Smooth muscle cell (in vitro differentiated cells): ENCODE measurements around the gene CEP95. TPM values are rescaled to one million over a fixed set of nuclear protein-coding genes. Genes with fewer than 3 reads are reported as not detected.
A peak's percentile ranks its signal among the peaks of the same experiment; 100 is the strongest.

ENCODE experiments used
- DNase-seq: peaks from one replicate; lab custom pipeline; 2025; ENCODE audit not compliant: unreplicated experiment; lab: John Stamatoyannopoulos, UW
- H2AFZ ChIP-seq: fragments of 200-600 bp; sonication (generic); 2 replicates; pipeline ENCODE4 v1.6.0; 2016; ENCODE audit warnings: antibody characterized with exemption, low read depth, mild to moderate bottlenecking
- H3F3A ChIP-seq: fragments of 200-600 bp; sonication (generic); 2 replicates; pipeline ENCODE4 v1.6.0; 2017; ENCODE audit warnings: antibody characterized with exemption, low read depth
- H3K27ac ChIP-seq: fragments of 200-600 bp; sonication (generic); 2 replicates; pipeline ENCODE4 v1.5.1; 2016; ENCODE audit warnings: low read depth, mild to moderate bottlenecking
- H3K27me3 ChIP-seq: fragments of 200-600 bp; sonication (generic); 2 replicates; pipeline ENCODE4 v1.6.1; 2016; ENCODE audit warnings: low read depth, mild to moderate bottlenecking
- H3K36me3 ChIP-seq: fragments of 200-600 bp; sonication (generic); 2 replicates; pipeline ENCODE4 v1.5.1; 2016; ENCODE audit warnings: low read depth
- H3K4me1 ChIP-seq: fragments of 200-600 bp; sonication (generic); 2 replicates; pipeline ENCODE4 v1.5.1; 2016; ENCODE audit warnings: low read depth
- H3K4me2 ChIP-seq: fragments of 200-600 bp; sonication (generic); 2 replicates; pipeline ENCODE4 v1.6.0; 2016; ENCODE audit warnings: mild to moderate bottlenecking
- H3K4me3 ChIP-seq: fragments of 200-600 bp; sonication (generic); 2 replicates; pipeline ENCODE4 v1.5.1; 2016; ENCODE audit warnings: mild to moderate bottlenecking
- H3K79me2 ChIP-seq: fragments of 200-600 bp; sonication (generic); 2 replicates; pipeline ENCODE4 v1.6.0; 2016; ENCODE audit warnings: low read depth, mild to moderate bottlenecking
- H3K9ac ChIP-seq: fragments of 200-600 bp; sonication (generic); 2 replicates; pipeline ENCODE4 v1.6.0; 2016; ENCODE audit warnings: low read depth
- H3K9me3 ChIP-seq: fragments of 200-600 bp; sonication (generic); replicated peaks from 2 replicates; pipeline ENCODE4 v1.5.1; 2016; ENCODE audit warnings: low read depth
- H4K20me1 ChIP-seq: fragments of 200-600 bp; sonication (generic); 2 replicates; pipeline ENCODE4 v1.6.0; 2016; ENCODE audit warnings: low read depth
- WGBS: methylation state at CpG from one replicate; pipeline ENCODE4 v1.1.7; 2016; ENCODE audit warnings: low lambda C conversion rate; 5-methylcytosine and 5-hydroxymethylcytosine counted together
- polyA plus RNA-seq: library from polyadenylated mRNA; unstranded; fragments of >200 nt; fragmentation: Nextera tagmentation; extraction: Ambion mirVana; gene quantifications from 2 replicates; pipeline ENCODE4 v1.2.1, GENCODE V29; 2016
- total RNA-seq: library from RNA; depleted of rRNA; stranded (reverse); fragments of >200 nt; gene quantifications from 2 replicates; pipeline ENCODE4 v1.2.3, GENCODE V29; 2014
- TF ChIP-seq, protein P1 (sequence below): fragments of 200-600 bp; sonication (generic); IDR thresholded peaks from 2 replicates; pipeline ENCODE4 v1.5.1; 2017; ENCODE audit warnings: borderline replicate concordance, mild to moderate bottlenecking, antibody characterized with exemption; ENCODE audit not compliant: insufficient read depth, poor library complexity, severe bottlenecking

Gene CEP95
- total and polyA plus RNA-seq, 2 experiments from 2014 or later, result 21.3 to 55.4 TPM

DNA sequence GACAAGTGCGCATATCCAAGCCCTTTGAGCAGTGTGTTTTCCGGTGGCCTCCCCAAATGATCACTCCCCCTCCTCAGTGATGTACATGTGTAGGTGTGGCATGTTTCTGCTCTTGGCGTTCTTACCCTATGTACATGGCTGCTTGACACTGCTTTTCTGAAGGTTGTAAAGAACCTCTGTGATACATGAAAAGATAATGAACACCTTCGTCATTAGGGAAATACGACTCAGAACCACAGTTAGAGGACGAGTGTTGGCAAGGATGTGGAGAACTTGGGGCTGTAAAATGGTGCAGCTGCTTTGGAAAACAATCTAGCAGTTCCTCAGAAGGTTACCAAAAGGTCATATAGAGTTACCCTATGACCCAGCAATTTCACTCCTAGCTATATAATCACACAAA is 28.6 kb downstream of the CEP95 start:
- H3K4me1 ChIP-seq, result no peaks in the 10 kb centered on the region
- WGBS, result 92% methylated on average over 6 of the region's 6 CpGs

DNA sequence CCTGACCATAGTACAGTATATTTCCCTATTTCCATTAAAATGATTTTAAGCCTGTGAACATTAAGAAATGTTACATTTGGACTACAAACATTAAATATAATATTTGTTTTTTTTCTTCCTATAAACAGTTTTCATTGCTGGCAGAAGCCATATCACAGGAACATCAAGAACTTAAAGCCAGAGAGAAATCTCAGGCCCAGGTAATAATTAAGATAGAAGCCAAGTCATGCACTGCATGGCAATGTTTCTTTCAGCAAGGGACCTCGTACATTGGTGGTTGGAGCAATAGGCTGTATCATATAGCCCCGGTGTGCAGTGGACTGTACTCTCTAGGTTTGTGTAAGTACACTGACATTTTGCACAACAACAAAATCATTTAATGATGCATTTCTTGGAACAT is 30.1 kb downstream of the CEP95 start:
- H3K36me3 ChIP-seq, result peaks cover 3% of the 10 kb centered on the region
- H3K9ac ChIP-seq, result no peak overlapping the region
- H3K4me2 ChIP-seq, result no peak overlapping the region
- no peak overlapping the region for H2AFZ ChIP-seq
- peaks cover 9% of the 10 kb centered on the region for H4K20me1 ChIP-seq
- no peak for DNase-seq
- TF ChIP-seq, protein P1, sequence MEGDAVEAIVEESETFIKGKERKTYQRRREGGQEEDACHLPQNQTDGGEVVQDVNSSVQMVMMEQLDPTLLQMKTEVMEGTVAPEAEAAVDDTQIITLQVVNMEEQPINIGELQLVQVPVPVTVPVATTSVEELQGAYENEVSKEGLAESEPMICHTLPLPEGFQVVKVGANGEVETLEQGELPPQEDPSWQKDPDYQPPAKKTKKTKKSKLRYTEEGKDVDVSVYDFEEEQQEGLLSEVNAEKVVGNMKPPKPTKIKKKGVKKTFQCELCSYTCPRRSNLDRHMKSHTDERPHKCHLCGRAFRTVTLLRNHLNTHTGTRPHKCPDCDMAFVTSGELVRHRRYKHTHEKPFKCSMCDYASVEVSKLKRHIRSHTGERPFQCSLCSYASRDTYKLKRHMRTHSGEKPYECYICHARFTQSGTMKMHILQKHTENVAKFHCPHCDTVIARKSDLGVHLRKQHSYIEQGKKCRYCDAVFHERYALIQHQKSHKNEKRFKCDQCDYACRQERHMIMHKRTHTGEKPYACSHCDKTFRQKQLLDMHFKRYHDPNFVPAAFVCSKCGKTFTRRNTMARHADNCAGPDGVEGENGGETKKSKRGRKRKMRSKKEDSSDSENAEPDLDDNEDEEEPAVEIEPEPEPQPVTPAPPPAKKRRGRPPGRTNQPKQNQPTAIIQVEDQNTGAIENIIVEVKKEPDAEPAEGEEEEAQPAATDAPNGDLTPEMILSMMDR, result no peak
- H3K27me3 ChIP-seq, result no peaks in the 10 kb centered on the region
- H3K79me2 ChIP-seq, result no peaks in the 10 kb centered on the region
- WGBS, result 96% methylated on average over 2 of the region's 2 CpGs
- no peaks in the 10 kb centered on the region for H3K9me3 ChIP-seq
- H3F3A ChIP-seq, result peaks cover 23% of the 10 kb centered on the region
- H3K27ac ChIP-seq, result no peak overlapping the region
- H3K4me1 ChIP-seq, result no peaks in the 10 kb centered on the region
- no peak overlapping the region for H3K4me3 ChIP-seq

More for the DNA sequence above, 28.6 kb downstream of the CEP95 start:
- DNase-seq, result no peak
- H3K9ac ChIP-seq, result no peak overlapping the region
- no peak overlapping the region for H2AFZ ChIP-seq
- H3F3A ChIP-seq, result peaks cover 33% of the 10 kb centered on the region
- peaks cover 8% of the 10 kb centered on the region for H4K20me1 ChIP-seq
- peaks cover 3% of the 10 kb centered on the region for H3K36me3 ChIP-seq
- no peak overlapping the region for H3K4me2 ChIP-seq
- H3K27me3 ChIP-seq, result no peaks in the 10 kb centered on the region
- H3K4me3 ChIP-seq, result no peak overlapping the region
- H3K27ac ChIP-seq, result no peak overlapping the region
- no peaks in the 10 kb centered on the region for H3K9me3 ChIP-seq
- no peaks in the 10 kb centered on the region for H3K79me2 ChIP-seq
- TF ChIP-seq, protein P1, result no peak

DNA sequence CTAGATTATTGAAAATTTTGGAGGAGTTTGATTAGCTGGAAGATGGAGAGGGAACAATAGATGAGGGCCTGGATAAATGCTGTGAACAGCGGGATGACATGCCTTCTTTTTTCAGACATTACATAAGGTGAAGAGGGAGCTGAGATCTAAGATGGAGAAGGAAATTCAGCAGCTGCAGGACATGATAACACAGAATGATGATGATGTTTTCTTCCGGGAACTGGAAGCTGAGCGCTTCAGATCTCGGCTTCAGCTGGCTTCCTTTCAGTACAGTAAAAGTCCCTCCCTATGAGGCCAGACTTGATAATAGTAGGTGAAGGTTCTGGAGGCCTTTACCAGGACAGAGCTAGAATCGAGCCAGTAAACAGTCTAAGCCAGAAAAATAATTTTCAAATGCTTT is 30.7 kb downstream of the CEP95 start:
- H3F3A ChIP-seq, result peaks cover 17% of the 10 kb centered on the region
- no peak overlapping the region for H3K4me2 ChIP-seq
- no peak overlapping the region for H3K4me3 ChIP-seq
- H3K27me3 ChIP-seq, result no peaks in the 10 kb centered on the region
- H3K9me3 ChIP-seq, result no peaks in the 10 kb centered on the region
- no peak overlapping the region for H3K27ac ChIP-seq
- no peaks in the 10 kb centered on the region for H3K79me2 ChIP-seq
- H2AFZ ChIP-seq, result no peak overlapping the region
- TF ChIP-seq, protein P1, result no peak
- no peaks in the 10 kb centered on the region for H3K4me1 ChIP-seq
- DNase-seq, result no peak
- 93% methylated on average over 5 of the region's 5 CpGs for WGBS
- peaks cover 9% of the 10 kb centered on the region for H4K20me1 ChIP-seq
- H3K36me3 ChIP-seq, result peaks cover 3% of the 10 kb centered on the region
- H3K9ac ChIP-seq, result no peak overlapping the region

DNA sequence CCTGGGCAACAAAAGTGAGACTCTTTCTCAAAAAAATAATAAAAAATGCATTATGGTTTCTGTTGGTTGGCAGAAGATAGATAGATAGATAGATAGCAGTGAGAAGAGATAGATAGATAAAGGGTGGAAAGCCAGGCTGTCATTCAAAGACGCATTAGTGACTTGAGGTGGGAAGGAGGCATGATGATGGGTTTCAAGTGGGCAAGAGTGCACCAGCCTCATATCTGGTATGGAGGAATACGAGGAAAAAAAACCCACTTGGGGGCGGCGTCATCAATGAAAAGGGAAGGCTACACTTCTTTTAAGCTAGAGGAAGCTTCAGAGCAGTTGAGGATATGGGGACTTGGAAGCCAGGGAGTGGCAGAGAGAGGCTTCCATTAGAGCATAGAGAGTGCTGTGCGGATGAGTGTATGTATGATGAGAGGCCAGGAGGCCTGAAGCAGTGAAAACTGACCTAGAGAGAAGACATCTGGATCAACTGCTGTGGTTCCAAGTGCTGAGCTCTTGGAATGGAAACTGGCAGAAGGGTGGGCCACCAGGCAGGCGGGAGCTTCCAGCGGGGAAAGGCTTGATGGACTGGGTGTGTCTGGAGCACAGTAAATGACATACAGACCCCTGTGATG is 31.8 kb downstream of the CEP95 start:
- peak overlapping the region; percentile 0 for H3K27ac ChIP-seq
- H3F3A ChIP-seq, result peaks cover 17% of the 10 kb centered on the region
- H3K4me1 ChIP-seq, result no peaks in the 10 kb centered on the region
- H4K20me1 ChIP-seq, result peaks cover 6% of the 10 kb centered on the region
- no peak overlapping the region for H3K4me2 ChIP-seq
- H3K9ac ChIP-seq, result no peak overlapping the region
- no peak for DNase-seq
- peaks cover 3% of the 10 kb centered on the region for H3K36me3 ChIP-seq
- no peaks in the 10 kb centered on the region for H3K27me3 ChIP-seq
- H3K79me2 ChIP-seq, result no peaks in the 10 kb centered on the region
- no peak overlapping the region for H3K4me3 ChIP-seq
- no peak overlapping the region for H2AFZ ChIP-seq
- 96% methylated on average over 7 of the region's 7 CpGs for WGBS
- no peaks in the 10 kb centered on the region for H3K9me3 ChIP-seq
- TF ChIP-seq, protein P1, result no peak
